Small intestine (tissue), 7 donors: ENCODE measurements around the gene USP5. TPM values are rescaled to one million over a fixed set of nuclear protein-coding genes. Genes with fewer than 3 reads are reported as not detected.

Experiments
- DNase-seq, 2 donors: peaks; one replicate each; pipeline versions ENCODE4 v3.0.0 to v3.0.0-alpha.2; 2013
- FAIRE-seq: peaks from 2 replicates; lab custom pipeline; 2012; peaks lifted over from hg19 to GRCh38; lab: Jason Lieb, UNC
- H3K27ac ChIP-seq, 3 donors: one replicate each; pipeline ENCODE4 v1.5.1; 2013; ENCODE audit warnings: low read length in 2 of 3, mild to moderate bottlenecking in 2 of 3, control low read depth in 1 of 3, inconsistent platforms in 1 of 3, low read depth in 1 of 3, moderate library complexity in 1 of 3
- H3K27me3 ChIP-seq, 3 donors: one replicate each; pipeline ENCODE4 v1.6.1; 2013; ENCODE audit warnings: low read length in 3 of 3, inconsistent platforms in 1 of 3; ENCODE audit not compliant: control insufficient read depth in 3 of 3, insufficient read depth in 3 of 3
- H3K36me3 ChIP-seq, 3 donors: one replicate each; pipeline ENCODE4 v1.6.1; 2013; ENCODE audit warnings: low read length in 3 of 3, inconsistent platforms in 1 of 3, low read depth in 1 of 3, mild to moderate bottlenecking in 1 of 3, moderate library complexity in 1 of 3; ENCODE audit not compliant: control insufficient read depth in 3 of 3, insufficient read depth in 2 of 3
- H3K4me1 ChIP-seq, 3 donors: one replicate each; pipeline ENCODE4 v1.6.1; 2013; ENCODE audit warnings: low read length in 2 of 3, inconsistent platforms in 1 of 3, low read depth in 1 of 3, mild to moderate bottlenecking in 1 of 3, moderate library complexity in 1 of 3; ENCODE audit not compliant: control insufficient read depth in 3 of 3, insufficient read depth in 2 of 3
- H3K4me3 ChIP-seq, 3 donors: one replicate each; pipeline ENCODE4 v1.5.1; 2013; ENCODE audit warnings: low read length in 3 of 3, control low read depth in 1 of 3, inconsistent platforms in 1 of 3, low read depth in 1 of 3, mild to moderate bottlenecking in 1 of 3, moderate library complexity in 1 of 3
- H3K9me3 ChIP-seq, 2 donors: one replicate each; pipeline ENCODE4 v1.6.1; 2013; ENCODE audit warnings: low read depth in 1 of 2, low read length in 1 of 2; ENCODE audit not compliant: control insufficient read depth in 2 of 2, insufficient read depth in 1 of 2
- WGBS, 3 donors: extraction: QIAGEN DNeasy Blood & Tissue Kit; methylation state at CpG; one replicate each; pipeline ENCODE4 v1.1.7; 2013; 5-methylcytosine and 5-hydroxymethylcytosine counted together
- polyA plus RNA-seq, 4 donors: library from polyadenylated mRNA; stranded (reverse) in 3 of 4; unstranded in 1 of 4; fragments of 200-250 nt in 3 of 4; fragments of 120-200 nt in 1 of 4; gene quantifications; one replicate each; pipeline versions ENCODE4 v1.2.1 to v1.2.3, GENCODE V29; 2013
- donor health status: healthy with polysubstance abuse.
- donor health status: control.
- donor health status: control.
- donor health status: Bipolar disorder and iron deficiency.
- donor health status: healthy.

The USP5 gene
- polyA plus RNA-seq, 4 donors: 31.9 to 54.0 (median 39.2) TPM

- WGBS, 3 donors: 82 to 83% (median 82%) methylated on average over 10 of the region's 10 CpGs
- no peaks in the 10 kb centered on the region for H3K27me3 ChIP-seq
- H3K4me3 ChIP-seq: peak overlapping the region in 2 of 3 donors; percentile 58 to 72
- no peaks in the 10 kb centered on the region for H3K9me3 ChIP-seq
- peaks cover 0 to 27% (median 5%) of the 10 kb centered on the region in 3 donors for H3K4me1 ChIP-seq
- DNase-seq (no peak), FAIRE-seq (no peak)
- H3K36me3 ChIP-seq: peaks cover 0 to 58% (median 3%) of the 10 kb centered on the region in 3 donors
- H3K27ac ChIP-seq: peak overlapping the region; percentile 52 to 99 (median 68)
Observed at GRCh38 chr12:6849976-6850560, 1.9 kb upstream of the USP5 start.

DNA sequence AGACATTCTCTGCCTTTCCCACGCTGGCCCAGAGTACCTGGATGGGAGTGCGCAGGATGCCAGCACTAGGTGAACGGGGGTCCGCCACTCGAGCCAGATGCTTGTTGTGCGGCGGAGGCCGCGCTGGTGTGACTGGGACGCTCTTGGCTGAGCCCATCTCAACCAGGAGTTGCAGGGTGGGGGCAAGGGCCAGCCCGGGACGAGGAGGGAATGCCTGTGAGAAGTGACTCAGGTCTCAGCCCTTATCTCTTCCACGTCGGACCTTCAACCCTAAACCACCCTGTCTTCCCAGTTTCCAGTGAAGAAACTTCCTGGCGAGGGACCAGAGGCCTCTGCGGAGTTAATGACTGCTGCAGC lies 1.2 kb upstream of the USP5 start:
- Histone ChIP-seq H3K36me3 (peaks cover 2 to 57% (median 3%) of the 10 kb centered on the region in 3 donors), H3K27ac (peak overlapping the region; percentile 52 to 99 (median 95)), H3K27me3 (no peaks in the 10 kb centered on the region), H3K9me3 (no peaks in the 10 kb centered on the region), H3K4me1 (peaks cover 0 to 27% (median 5%) of the 10 kb centered on the region in 3 donors), H3K4me3 (peak overlapping the region in 2 of 3 donors; percentile 58 to 72)
- peak; percentile 94 to 98 for DNase-seq
- no peak for FAIRE-seq
- whole genome bisulfite sequencing, 3 donors: 7 to 25% (median 19%) methylated on average over 16 of the region's 16 CpGs

DNA sequence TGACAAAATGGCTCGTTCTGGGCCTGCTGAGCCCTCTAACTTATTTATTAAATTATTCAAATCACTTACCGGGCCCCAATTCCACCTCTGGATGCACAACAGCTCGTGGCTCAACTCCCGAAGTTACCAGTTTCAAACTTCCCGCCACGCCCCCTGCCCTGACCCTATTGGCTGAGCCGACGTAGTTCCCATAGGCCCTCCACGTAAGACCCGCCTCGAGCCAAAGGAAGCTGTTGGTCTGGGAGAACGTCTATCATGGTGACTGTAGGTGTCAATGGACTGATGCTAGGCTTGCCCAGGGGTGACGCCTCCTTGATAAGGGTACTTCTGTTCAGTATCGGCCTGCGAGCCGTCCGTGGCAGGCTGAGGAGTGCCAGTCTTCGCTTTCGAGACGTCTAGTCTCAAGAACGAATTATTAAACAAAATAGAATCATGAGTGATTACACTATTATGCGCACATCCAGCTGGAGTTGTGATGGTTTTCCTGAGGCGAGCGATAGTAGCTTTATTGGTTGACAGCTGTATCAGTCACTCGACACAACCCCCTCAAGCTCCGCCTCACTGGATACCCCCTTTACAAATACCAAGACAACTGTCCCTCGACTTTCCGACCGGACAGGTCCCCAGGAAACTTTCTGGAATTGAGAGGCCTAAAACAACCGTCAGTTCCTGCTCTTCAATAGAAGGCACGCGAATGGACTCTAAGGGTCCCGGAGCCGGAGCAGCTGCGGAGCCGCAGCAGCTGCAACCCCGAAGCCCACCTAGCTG lies 613 bp upstream of the USP5 start, which contains the start of gene CDCA3:
Gene CDCA3, minus strand, starts transcription at position 134 of the 768 bp plus-strand sequence. CDS start 334 bp downstream, outside the sequence.
- DNase-seq (peak; percentile 97 to 100), FAIRE-seq (peak; percentile 51)
- Histone ChIP-seq H3K27me3 (no peaks in the 10 kb centered on the region), H3K4me3 (peak within 1 kb of the TSS; percentile 55 to 72 (median 58)), H3K27ac (peak within 1 kb of the TSS; percentile 92 to 99 (median 95)), H3K4me1 (peaks cover 0 to 27% (median 5%) of the 10 kb centered on the region in 3 donors), H3K9me3 (no peaks in the 10 kb centered on the region), H3K36me3 (peaks cover 3 to 57% (median 3%) of the 10 kb centered on the region in 3 donors)
- WGBS, 3 donors: 0 to 1% (median 0%) methylated on average over 37 of the region's 37 CpGs

- Histone ChIP-seq H3K9me3 (no peaks in the 10 kb centered on the region), H3K27me3 (no peaks in the 10 kb centered on the region), H3K4me1 (peaks cover 0 to 27% (median 5%) of the 10 kb centered on the region in 3 donors), H3K36me3 (peaks cover 3 to 55% (median 9%) of the 10 kb centered on the region in 3 donors), H3K4me3 (peak overlapping the region; percentile 37 to 72 (median 54)), H3K27ac (peak overlapping the region in 2 of 3 donors; percentile 47 to 72)
- no peak for FAIRE-seq
- 1 to 2% (median 2%) methylated on average over 17 to 18 of the region's 18 CpGs for WGBS, 3 donors
- DNase-seq: peak in 1 of 2 donors; percentile 71
Observed at GRCh38 chr12:6852651-6853354, 853 bp downstream of the USP5 start.

- no peaks in the 10 kb centered on the region for H3K27me3 ChIP-seq
- WGBS, 3 donors: 34 to 75% (median 54%) methylated on average over 1 of the region's 1 CpG
- H3K4me1 ChIP-seq: peaks cover 0 to 27% (median 5%) of the 10 kb centered on the region in 3 donors
- DNase-seq (no peak), FAIRE-seq (no peak)
- H3K9me3 ChIP-seq: no peaks in the 10 kb centered on the region
- H3K36me3 ChIP-seq: peaks cover 6 to 55% (median 10%) of the 10 kb centered on the region in 3 donors
- no peak overlapping the region for H3K4me3 ChIP-seq
- H3K27ac ChIP-seq: peak overlapping the region in 1 of 3 donors; percentile 72
Observed at GRCh38 chr12:6853626-6854025, 1.7 kb downstream of the USP5 start.

- Histone ChIP-seq H3K4me1 (peaks cover 0 to 27% (median 5%) of the 10 kb centered on the region in 3 donors), H3K36me3 (peaks cover 6 to 55% (median 11%) of the 10 kb centered on the region in 3 donors), H3K4me3 (no peak overlapping the region), H3K27me3 (no peaks in the 10 kb centered on the region), H3K27ac (no peak overlapping the region), H3K9me3 (no peaks in the 10 kb centered on the region)
- FAIRE-seq (no peak), DNase-seq (no peak)
- WGBS, 3 donors: 76 to 82% (median 80%) methylated on average over 6 of the region's 6 CpGs
Observed at GRCh38 chr12:6854036-6854435, 2.1 kb downstream of the USP5 start.

DNA sequence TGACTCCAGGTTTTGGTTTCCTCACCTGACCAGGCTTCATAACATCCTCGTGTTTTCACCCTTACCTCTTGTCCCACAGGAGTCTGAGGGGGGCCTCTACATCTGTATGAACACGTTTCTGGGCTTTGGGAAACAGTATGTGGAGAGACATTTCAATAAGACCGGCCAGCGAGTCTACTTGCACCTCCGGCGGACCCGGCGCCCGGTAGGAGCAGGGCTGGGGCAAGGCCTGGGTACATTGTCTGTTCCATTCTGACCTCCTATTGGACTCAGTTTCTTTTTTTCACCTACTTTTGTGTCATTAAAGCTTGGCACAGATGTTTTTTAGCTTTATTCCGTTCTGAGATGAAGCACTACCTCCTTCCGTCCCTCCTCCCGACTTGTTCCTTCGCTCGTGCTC lies 3.4 kb downstream of the USP5 start:
- no peak for DNase-seq
- Histone ChIP-seq H3K27ac (no peak overlapping the region), H3K27me3 (no peaks in the 10 kb centered on the region), H3K4me3 (no peak overlapping the region), H3K36me3 (peaks cover 12 to 56% (median 12%) of the 10 kb centered on the region in 3 donors), H3K4me1 (peaks cover 0 to 17% (median 5%) of the 10 kb centered on the region in 3 donors), H3K9me3 (no peaks in the 10 kb centered on the region)
- WGBS, 3 donors: 92 to 95% (median 93%) methylated on average over 14 of the region's 14 CpGs
- no peak for FAIRE-seq

GRCh38 chr12:6858799-6859198 lies 6.8 kb downstream of the USP5 start:
- Histone ChIP-seq H3K27me3 (no peaks in the 10 kb centered on the region), H3K36me3 (peaks cover 18 to 86% (median 24%) of the 10 kb centered on the region in 3 donors), H3K9me3 (no peaks in the 10 kb centered on the region), H3K4me1 (peaks cover 0 to 2% (median 0%) of the 10 kb centered on the region in 3 donors), H3K27ac (no peak overlapping the region), H3K4me3 (no peak overlapping the region)
- DNase-seq: no peak
- no peak for FAIRE-seq
- WGBS, 3 donors: 94 to 100% (median 95%) methylated on average over 2 of the region's 2 CpGs
